Mesendoderm (in vitro differentiated cells): ENCODE measurements around the gene TRDN.

ENCODE experiments used
- DNase-seq: peaks from one replicate; pipeline ENCODE4 v3.0.0; 2013
- H2AK5ac ChIP-seq: 2 replicates; pipeline ENCODE4 v1.6.1; 2013; ENCODE audit warnings: low read length, inconsistent platforms
- H2BK120ac ChIP-seq: 2 replicates; pipeline ENCODE4 v1.6.1; 2013; ENCODE audit warnings: low read depth, mild to moderate bottlenecking, low read length, moderate library complexity, mixed read lengths
- H2BK15ac ChIP-seq: replicated peaks from 2 replicates; pipeline ENCODE4 v1.6.1; 2013; ENCODE audit warnings: low read depth, mild to moderate bottlenecking, moderate library complexity
- H2BK5ac ChIP-seq: 2 replicates; pipeline ENCODE4 v1.6.1; 2013; ENCODE audit warnings: low read length, inconsistent platforms
- H3K18ac ChIP-seq: 2 replicates; pipeline ENCODE4 v1.6.1; 2013; ENCODE audit warnings: mild to moderate bottlenecking, low read length, mixed read lengths
- H3K23ac ChIP-seq: one replicate; pipeline ENCODE4 v1.6.1; 2013; ENCODE audit warnings: low read length
- H3K27ac ChIP-seq: 2 replicates; pipeline ENCODE4 v1.5.1; 2013; ENCODE audit warnings: low read depth, mild to moderate bottlenecking, inconsistent platforms, low read length, moderate library complexity
- H3K27me3 ChIP-seq: 2 replicates; pipeline ENCODE4 v1.6.1; 2013; ENCODE audit warnings: low read length, control low read depth, mild to moderate bottlenecking, inconsistent platforms; ENCODE audit not compliant: insufficient read depth, poor library complexity
- H3K36me3 ChIP-seq: 2 replicates; pipeline ENCODE4 v1.6.1; 2013; ENCODE audit warnings: low read length, inconsistent platforms; ENCODE audit not compliant: control insufficient read depth, insufficient read depth
- H3K4ac ChIP-seq: one replicate; pipeline ENCODE4 v1.6.1; 2013; ENCODE audit warnings: low read depth, mild to moderate bottlenecking, low read length, moderate library complexity
- H3K4me1 ChIP-seq: 2 replicates; pipeline ENCODE4 v1.6.1; 2013; ENCODE audit warnings: low read depth, low read length, inconsistent platforms; ENCODE audit not compliant: control insufficient read depth
- H3K4me2 ChIP-seq: 2 replicates; pipeline ENCODE4 v1.6.1; 2013; ENCODE audit warnings: low read length
- H3K4me3 ChIP-seq: 2 replicates; pipeline ENCODE4 v1.5.1; 2013; ENCODE audit warnings: mild to moderate bottlenecking, low read length
- H3K56ac ChIP-seq: one replicate; pipeline ENCODE4 v1.6.1; 2013; ENCODE audit warnings: low read length
- H3K79me1 ChIP-seq: 2 replicates; pipeline ENCODE4 v1.6.1; 2013; ENCODE audit warnings: low read length, inconsistent platforms
- H3K79me2 ChIP-seq: 2 replicates; pipeline ENCODE4 v1.6.1; 2013; ENCODE audit warnings: mild to moderate bottlenecking, low read length; ENCODE audit not compliant: control insufficient read depth, insufficient read depth
- H3K9ac ChIP-seq: 2 replicates; pipeline ENCODE4 v1.6.1; 2013; ENCODE audit warnings: low read length, inconsistent platforms
- H4K5ac ChIP-seq: one replicate; pipeline ENCODE4 v1.6.1; 2013; ENCODE audit warnings: low read length
- H4K8ac ChIP-seq: one replicate; pipeline ENCODE4 v1.6.1; 2013; ENCODE audit warnings: low read depth, mild to moderate bottlenecking, control low read depth, low read length, moderate library complexity
- WGBS: extraction: QIAGEN DNeasy Blood & Tissue Kit; methylation state at CpG from one replicate; pipeline ENCODE4 v1.1.7; 2013; ENCODE audit warnings: low lambda C conversion rate, missing lambda C conversion rate; ENCODE audit not compliant: insufficient coverage; ENCODE audit errors: extremely low coverage; 5-methylcytosine and 5-hydroxymethylcytosine counted together

TRDN gene

GRCh38 chr6:123655521-123656306, 19.0 kb upstream of the TRDN start:
- Histone ChIP-seq H2BK5ac (no peak overlapping the region), H2BK120ac (no peak overlapping the region), H3K79me1 (no peaks in the 10 kb centered on the region), H2AK5ac (no peak overlapping the region), H3K27me3 (no peaks in the 10 kb centered on the region), H3K9ac (no peak overlapping the region), H3K18ac (no peak overlapping the region), H3K56ac (no peak overlapping the region), H3K23ac (no peak overlapping the region), H3K27ac (no peak overlapping the region), H4K5ac (no peak overlapping the region), H2BK15ac (no peak overlapping the region), H3K4me2 (no peak overlapping the region), H3K4me3 (no peak overlapping the region), H3K4me1 (peaks cover 2% of the 10 kb centered on the region), H3K4ac (no peak overlapping the region), H3K36me3 (no peaks in the 10 kb centered on the region), H4K8ac (no peak overlapping the region), H3K79me2 (no peaks in the 10 kb centered on the region)
- no peak for DNase-seq
- no CpG with 5 or more reads among the region's 3 CpGs for WGBS

DNA sequence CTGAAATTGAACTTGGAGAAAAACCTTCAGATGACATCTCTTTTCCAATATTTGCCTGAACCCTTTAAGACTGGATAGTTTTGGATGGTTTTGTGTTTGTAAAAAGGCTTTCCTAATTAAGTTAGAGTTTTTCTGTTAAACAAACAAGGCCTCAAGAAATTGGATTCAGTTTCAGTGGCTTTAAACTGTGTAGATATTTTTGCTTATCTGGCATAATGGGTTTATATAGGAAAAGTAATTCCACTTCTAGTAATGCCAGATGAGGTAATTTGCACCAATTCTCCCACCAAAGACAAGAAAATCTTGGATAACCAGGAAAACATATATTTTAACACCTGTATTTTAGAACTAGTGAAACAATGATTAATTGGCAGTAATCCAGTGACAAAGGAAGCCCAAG, 12.0 kb upstream of the TRDN start:
- Histone ChIP-seq H3K4me1 (no peaks in the 10 kb centered on the region), H3K56ac (no peak overlapping the region), H3K23ac (no peak overlapping the region), H2AK5ac (no peak overlapping the region), H3K79me1 (no peaks in the 10 kb centered on the region), H3K4ac (no peak overlapping the region), H2BK120ac (no peak overlapping the region), H4K5ac (no peak overlapping the region), H3K9ac (no peak overlapping the region), H3K18ac (no peak overlapping the region), H3K79me2 (no peaks in the 10 kb centered on the region), H3K4me3 (no peak overlapping the region), H2BK5ac (no peak overlapping the region), H4K8ac (no peak overlapping the region), H3K27me3 (no peaks in the 10 kb centered on the region), H3K36me3 (no peaks in the 10 kb centered on the region), H3K4me2 (no peak overlapping the region), H2BK15ac (no peak overlapping the region), H3K27ac (no peak overlapping the region)
- no peak for DNase-seq

DNA sequence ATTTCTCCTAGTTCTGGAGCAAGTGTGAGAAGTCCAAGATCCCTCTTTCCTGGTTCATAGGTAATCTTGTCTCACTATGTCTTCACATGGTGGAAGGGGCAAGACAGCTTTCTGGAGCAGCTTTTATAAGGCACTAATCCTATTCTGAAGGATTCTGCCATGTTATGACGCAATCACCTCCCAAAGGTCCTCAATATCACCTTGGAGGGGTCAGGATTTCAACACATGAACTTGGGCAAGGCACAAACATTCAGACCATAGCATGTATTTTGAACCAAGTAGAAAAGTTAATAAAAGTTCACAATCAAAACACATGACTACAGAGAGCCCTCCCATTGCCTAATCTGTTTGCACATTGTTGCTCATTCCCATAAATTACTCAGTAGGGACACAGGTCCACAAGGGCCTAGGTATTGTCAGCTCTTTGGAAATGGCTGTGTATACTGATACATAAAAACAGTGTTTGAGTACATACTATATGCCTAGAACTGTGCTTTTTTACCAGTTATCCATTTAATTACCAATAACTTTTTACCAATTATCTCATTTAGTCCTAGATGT, 11.3 kb upstream of the TRDN start:
- DNase-seq: no peak
- H3K56ac ChIP-seq: no peak overlapping the region
- no peak overlapping the region for H4K5ac ChIP-seq
- H3K79me2 ChIP-seq: no peaks in the 10 kb centered on the region
- H3K4me2 ChIP-seq: no peak overlapping the region
- no peaks in the 10 kb centered on the region for H3K27me3 ChIP-seq
- no peak overlapping the region for H2BK5ac ChIP-seq
- no peak overlapping the region for H4K8ac ChIP-seq
- no peak overlapping the region for H3K23ac ChIP-seq
- WGBS: no CpG with 5 or more reads among the region's 1 CpG
- no peak overlapping the region for H3K4ac ChIP-seq
- no peak overlapping the region for H2BK120ac ChIP-seq
- no peak overlapping the region for H2AK5ac ChIP-seq
- H3K4me3 ChIP-seq: no peak overlapping the region
- no peak overlapping the region for H3K18ac ChIP-seq
- H3K79me1 ChIP-seq: no peaks in the 10 kb centered on the region
- no peaks in the 10 kb centered on the region for H3K4me1 ChIP-seq
- H2BK15ac ChIP-seq: no peak overlapping the region
- H3K9ac ChIP-seq: no peak overlapping the region
- no peak overlapping the region for H3K27ac ChIP-seq
- H3K36me3 ChIP-seq: no peaks in the 10 kb centered on the region

- Histone ChIP-seq H3K23ac (no peak overlapping the region), H4K8ac (no peak overlapping the region)
Measured at GRCh38 chr6:123641497-123641896, 4.7 kb upstream of the TRDN start.

GRCh38 chr6:123640567-123641187, 3.9 kb upstream of the TRDN start:
- Histone ChIP-seq H3K18ac (no peak overlapping the region), H3K27ac (no peak overlapping the region), H2BK5ac (no peak overlapping the region), H4K8ac (no peak overlapping the region), H3K4me3 (no peak overlapping the region), H3K4ac (no peak overlapping the region), H3K4me1 (peaks cover 3% of the 10 kb centered on the region), H2BK15ac (no peak overlapping the region), H3K27me3 (no peaks in the 10 kb centered on the region), H3K9ac (no peak overlapping the region), H2AK5ac (no peak overlapping the region), H3K56ac (no peak overlapping the region), H3K36me3 (no peaks in the 10 kb centered on the region), H3K79me2 (no peaks in the 10 kb centered on the region), H3K79me1 (no peaks in the 10 kb centered on the region), H2BK120ac (no peak overlapping the region), H4K5ac (no peak overlapping the region), H3K23ac (no peak overlapping the region), H3K4me2 (no peak overlapping the region)
- no peak for DNase-seq
- WGBS: no CpG with 5 or more reads among the region's 6 CpGs

More at GRCh38 chr6:123641497-123641896, 4.7 kb upstream of the TRDN start:
- peaks cover under 1% of the 10 kb centered on the region for H3K4me1 ChIP-seq
- H3K36me3 ChIP-seq: no peaks in the 10 kb centered on the region
- H3K4me2 ChIP-seq: no peak overlapping the region
- no peak overlapping the region for H2BK120ac ChIP-seq
- no peaks in the 10 kb centered on the region for H3K79me1 ChIP-seq
- no peak overlapping the region for H2AK5ac ChIP-seq
- H3K27me3 ChIP-seq: no peaks in the 10 kb centered on the region
- no peak overlapping the region for H2BK5ac ChIP-seq
- H2BK15ac ChIP-seq: no peak overlapping the region
- no peak overlapping the region for H3K56ac ChIP-seq
- no peak overlapping the region for H3K9ac ChIP-seq
- H3K4ac ChIP-seq: no peak overlapping the region
- H3K27ac ChIP-seq: no peak overlapping the region
- no peak overlapping the region for H4K5ac ChIP-seq
- H3K79me2 ChIP-seq: no peaks in the 10 kb centered on the region
- no peak overlapping the region for H3K4me3 ChIP-seq
- no CpG with 5 or more reads among the region's 1 CpG for WGBS
- H3K18ac ChIP-seq: no peak overlapping the region
- DNase-seq: no peak
